Liver (tissue), 9 donors: ENCODE data around the gene ASB8. TPM values are rescaled to one million over a fixed set of nuclear protein-coding genes. Genes with fewer than 3 reads are reported as not detected.

Experiments
- DNase-seq: peaks from one replicate; pipeline ENCODE4 v3.0.0-alpha.2; 2017; ENCODE audit warnings: low spot score
- H3K27ac ChIP-seq, 2 donors: one replicate each; pipeline ENCODE4 v1.7.0; 2013; ENCODE audit warnings: inconsistent platforms in 2 of 2, low read length in 2 of 2, control low read depth in 1 of 2, low read depth in 1 of 2, mild to moderate bottlenecking in 1 of 2
- H3K27me3 ChIP-seq, 4 donors: one replicate each; pipeline versions ENCODE4 v1.6.1 to v1.7.0; 2013; ENCODE audit warnings: low read length in 3 of 4, inconsistent platforms in 1 of 4, mild to moderate bottlenecking in 1 of 4, moderate library complexity in 1 of 4; ENCODE audit not compliant: control insufficient read depth in 4 of 4, insufficient read depth in 4 of 4
- H3K36me3 ChIP-seq, 4 donors: one replicate each; pipeline versions ENCODE4 v1.6.1 to v1.7.0; 2013; ENCODE audit warnings: low read length in 3 of 4, mild to moderate bottlenecking in 3 of 4, low read depth in 1 of 4, moderate library complexity in 1 of 4; ENCODE audit not compliant: control insufficient read depth in 4 of 4, insufficient read depth in 3 of 4
- H3K4me1 ChIP-seq, 4 donors: one replicate each; pipeline versions ENCODE4 v1.6.1 to v1.7.0; 2013; ENCODE audit warnings: low read length in 3 of 4, mild to moderate bottlenecking in 3 of 4, moderate library complexity in 1 of 4; ENCODE audit not compliant: control insufficient read depth in 4 of 4, insufficient read depth in 4 of 4
- H3K4me3 ChIP-seq, 3 donors: one replicate each; pipeline versions ENCODE4 v1.6.1 to v1.7.0; 2013; ENCODE audit warnings: low read length in 3 of 3, control low read depth in 1 of 3, low read depth in 1 of 3, mild to moderate bottlenecking in 1 of 3
- H3K9ac ChIP-seq, 2 donors: one replicate each; pipeline ENCODE4 v1.7.0; 2013; ENCODE audit warnings: low read length in 2 of 2, mild to moderate bottlenecking in 2 of 2, moderate library complexity in 2 of 2, control low read depth in 1 of 2, low read depth in 1 of 2
- H3K9me3 ChIP-seq, 4 donors: one replicate each; pipeline versions ENCODE4 v1.6.1 to v1.7.0; 2013; ENCODE audit warnings: low read length in 3 of 4; ENCODE audit not compliant: control insufficient read depth in 4 of 4
- ATF3 ChIP-seq: IDR thresholded peaks from 2 replicates; pipeline ENCODE4 v1.6.1; 2016; ENCODE audit warnings: antibody characterized with exemption
- EGR1 ChIP-seq, 2 donors: IDR thresholded peaks; 2 replicates each; pipeline ENCODE4 v1.6.1; 2016 to 2018; ENCODE audit warnings: antibody characterized with exemption in 2 of 2, low read depth in 2 of 2
- FOXA1 ChIP-seq: IDR thresholded peaks from 2 replicates; pipeline ENCODE4 v1.6.1; 2016; ENCODE audit warnings: antibody characterized with exemption
- FOXA2 ChIP-seq: IDR thresholded peaks from 2 replicates; pipeline ENCODE4 v1.6.1; 2016; ENCODE audit warnings: antibody characterized with exemption
- GABPA ChIP-seq, 2 donors: IDR thresholded peaks in 1 of 2; conservative IDR thresholded peaks in 1 of 2; 2 replicates each; pipeline ENCODE4 v1.6.1; 2016; ENCODE audit warnings: antibody characterized with exemption in 2 of 2, mild to moderate bottlenecking in 1 of 2, moderate library complexity in 1 of 2
- HNF4A ChIP-seq, 2 donors: conservative IDR thresholded peaks; 2 replicates each; pipeline ENCODE4 v1.6.1; 2016; ENCODE audit warnings: antibody characterized with exemption in 2 of 2, mild to moderate bottlenecking in 2 of 2
- JUND ChIP-seq, 2 donors: IDR thresholded peaks; 2 replicates each; pipeline ENCODE4 v1.6.1; 2016; ENCODE audit warnings: antibody characterized with exemption in 2 of 2
- MAX ChIP-seq: IDR thresholded peaks from 2 replicates; pipeline ENCODE4 v1.6.1; 2016; ENCODE audit warnings: antibody characterized with exemption
- NR2F2 ChIP-seq: IDR thresholded peaks from 2 replicates; pipeline ENCODE4 v1.6.1; 2016; ENCODE audit warnings: antibody characterized with exemption
- RAD21 ChIP-seq, 2 donors: IDR thresholded peaks; 2 replicates each; pipeline ENCODE4 v1.6.1; 2016; ENCODE audit warnings: antibody characterized with exemption in 2 of 2, mild to moderate bottlenecking in 2 of 2
- REST ChIP-seq: IDR thresholded peaks from 2 replicates; pipeline ENCODE4 v1.6.1; 2016; ENCODE audit warnings: antibody characterized with exemption, mild to moderate bottlenecking
- TAF1 ChIP-seq: conservative IDR thresholded peaks from 2 replicates; pipeline ENCODE4 v1.6.1; 2016; ENCODE audit warnings: antibody characterized with exemption, mild to moderate bottlenecking
- YY1 ChIP-seq: IDR thresholded peaks from 2 replicates; pipeline ENCODE4 v1.6.1; 2016; ENCODE audit warnings: antibody characterized with exemption, mild to moderate bottlenecking
- WGBS: extraction: QIAGEN DNeasy Blood & Tissue Kit; methylation state at CpG from one replicate; pipeline ENCODE4 v1.1.7; 2013; 5-methylcytosine and 5-hydroxymethylcytosine counted together
- polyA plus RNA-seq, 2 donors: library from polyadenylated mRNA; stranded (reverse) in 1 of 2; unstranded in 1 of 2; fragments of 200-250 nt in 1 of 2; fragments of >200 nt in 1 of 2; fragmentation: Nextera tagmentation in 1 of 2; extraction: Ambion mirVana in 1 of 2; gene quantifications; one replicate each; pipeline versions ENCODE4 v1.2.1 to v1.2.3, GENCODE V29; 2013 to 2015
- total RNA-seq, 2 donors: library from RNA; depleted of rRNA; stranded (reverse); fragments of >200 nt; gene quantifications; one replicate each; pipeline ENCODE4 v1.2.3, GENCODE V29; 2014
- TF ChIP-seq, protein P1 (sequence below): IDR thresholded peaks from 2 replicates; pipeline ENCODE4 v1.6.1; 2016; ENCODE audit warnings: antibody characterized with exemption
- TF ChIP-seq, protein P2 (sequence below): fragments of 150-350 bp; IDR thresholded peaks from 2 replicates; pipeline ENCODE4 v1.5.1; 2017; ENCODE audit warnings: improper control_type of control experiment, low read depth, low read length; ENCODE audit not compliant: missing input control
- donor health status: healthy.
- donor health status: healthy.
- donor health status: healthy.
- donor health status: healthy.
- donor health status: healthy.

Gene ASB8
- total and polyA plus RNA-seq, 4 donors: 17.0 to 23.5 (median 18.2) TPM

GRCh38 chr12:48163150-48163747 lies 5.9 kb upstream of the ASB8 start:
- no peaks in the 10 kb centered on the region for H3K27me3 ChIP-seq
- H3K4me1 ChIP-seq: peaks cover 0 to 3% (median 0%) of the 10 kb centered on the region in 4 donors
- no peak overlapping the region for H3K27ac ChIP-seq
- no peak for DNase-seq
- no peaks in the 10 kb centered on the region for H3K36me3 ChIP-seq
- no peak overlapping the region for H3K9ac ChIP-seq
- H3K9me3 ChIP-seq: no peaks in the 10 kb centered on the region
- WGBS: 57% methylated on average over 5 of the region's 5 CpGs
- TF ChIP-seq, protein P1, sequence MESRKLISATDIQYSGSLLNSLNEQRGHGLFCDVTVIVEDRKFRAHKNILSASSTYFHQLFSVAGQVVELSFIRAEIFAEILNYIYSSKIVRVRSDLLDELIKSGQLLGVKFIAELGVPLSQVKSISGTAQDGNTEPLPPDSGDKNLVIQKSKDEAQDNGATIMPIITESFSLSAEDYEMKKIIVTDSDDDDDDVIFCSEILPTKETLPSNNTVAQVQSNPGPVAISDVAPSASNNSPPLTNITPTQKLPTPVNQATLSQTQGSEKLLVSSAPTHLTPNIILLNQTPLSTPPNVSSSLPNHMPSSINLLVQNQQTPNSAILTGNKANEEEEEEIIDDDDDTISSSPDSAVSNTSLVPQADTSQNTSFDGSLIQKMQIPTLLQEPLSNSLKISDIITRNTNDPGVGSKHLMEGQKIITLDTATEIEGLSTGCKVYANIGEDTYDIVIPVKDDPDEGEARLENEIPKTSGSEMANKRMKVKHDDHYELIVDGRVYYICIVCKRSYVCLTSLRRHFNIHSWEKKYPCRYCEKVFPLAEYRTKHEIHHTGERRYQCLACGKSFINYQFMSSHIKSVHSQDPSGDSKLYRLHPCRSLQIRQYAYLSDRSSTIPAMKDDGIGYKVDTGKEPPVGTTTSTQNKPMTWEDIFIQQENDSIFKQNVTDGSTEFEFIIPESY: no peak
- TF ChIP-seq MAX (no peak), FOXA2 (no peak), ATF3 (no peak), EGR1 (IDR thresholded peaks at IDR 0.05; ENCODE audit: low read depth in 2 of 2) (no peak), HNF4A (conservative IDR thresholded peaks at IDR 0.05) (no peak), REST (no peak), TAF1 (no peak)
- H3K4me3 ChIP-seq: no peak overlapping the region

GRCh38 chr12:48160807-48161206 lies 3.5 kb upstream of the ASB8 start:
- no peaks in the 10 kb centered on the region for H3K36me3 ChIP-seq
- WGBS: 77% methylated on average over 2 of the region's 2 CpGs
- H3K4me3 ChIP-seq: no peak overlapping the region
- H3K27me3 ChIP-seq: no peaks in the 10 kb centered on the region
- no peak overlapping the region for H3K27ac ChIP-seq
- TF ChIP-seq NR2F2: no peak
- TF ChIP-seq, protein P1: no peak
- TF ChIP-seq RAD21 (IDR thresholded peaks at IDR 0.05): no peak
- TF ChIP-seq EGR1 (IDR thresholded peaks at IDR 0.05; ENCODE audit: low read depth in 2 of 2): no peak
- no peak for TF ChIP-seq YY1
- TF ChIP-seq MAX: no peak
- TF ChIP-seq FOXA1: no peak
- TF ChIP-seq GABPA (IDR thresholded peaks at IDR 0.05 in 1 of 2, conservative IDR thresholded peaks at IDR 0.05 in 1 of 2): no peak
- TF ChIP-seq, protein P2, sequence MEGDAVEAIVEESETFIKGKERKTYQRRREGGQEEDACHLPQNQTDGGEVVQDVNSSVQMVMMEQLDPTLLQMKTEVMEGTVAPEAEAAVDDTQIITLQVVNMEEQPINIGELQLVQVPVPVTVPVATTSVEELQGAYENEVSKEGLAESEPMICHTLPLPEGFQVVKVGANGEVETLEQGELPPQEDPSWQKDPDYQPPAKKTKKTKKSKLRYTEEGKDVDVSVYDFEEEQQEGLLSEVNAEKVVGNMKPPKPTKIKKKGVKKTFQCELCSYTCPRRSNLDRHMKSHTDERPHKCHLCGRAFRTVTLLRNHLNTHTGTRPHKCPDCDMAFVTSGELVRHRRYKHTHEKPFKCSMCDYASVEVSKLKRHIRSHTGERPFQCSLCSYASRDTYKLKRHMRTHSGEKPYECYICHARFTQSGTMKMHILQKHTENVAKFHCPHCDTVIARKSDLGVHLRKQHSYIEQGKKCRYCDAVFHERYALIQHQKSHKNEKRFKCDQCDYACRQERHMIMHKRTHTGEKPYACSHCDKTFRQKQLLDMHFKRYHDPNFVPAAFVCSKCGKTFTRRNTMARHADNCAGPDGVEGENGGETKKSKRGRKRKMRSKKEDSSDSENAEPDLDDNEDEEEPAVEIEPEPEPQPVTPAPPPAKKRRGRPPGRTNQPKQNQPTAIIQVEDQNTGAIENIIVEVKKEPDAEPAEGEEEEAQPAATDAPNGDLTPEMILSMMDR: no peak
- TF ChIP-seq REST: no peak
- TF ChIP-seq TAF1: no peak
- no peak for TF ChIP-seq FOXA2
- no peak for TF ChIP-seq JUND (IDR thresholded peaks at IDR 0.05)
- no peak for TF ChIP-seq HNF4A (conservative IDR thresholded peaks at IDR 0.05)
- H3K9ac ChIP-seq: no peak overlapping the region
- DNase-seq: peak; percentile 46
- peaks cover 0 to 11% (median 7%) of the 10 kb centered on the region in 4 donors for H3K4me1 ChIP-seq
- no peaks in the 10 kb centered on the region for H3K9me3 ChIP-seq
